Glomerular visceral epithelial cell (primary cell): Measurements from ENCODE around the gene AFG1L.
"Not testable (repeated sequence)": the region's sequence is repeated elsewhere in the genome, so short reads cannot be mapped to it uniquely, and the experiment has no call there.

Source experiments
- DNase-seq: peaks from one replicate; pipeline ENCODE4 v3.0.0-alpha.2; 2016; ENCODE audit errors: extremely low spot score

The AFG1L gene

GRCh38 chr6:108294727-108295625 is at the start of gene AFG1L:
TSS of gene AFG1L (plus strand) at chr6:108295054. CDS start at chr6:108295080, 26 bp downstream.
- peak; percentile 87 for DNase-seq

- DNase-seq, result not testable (repeated sequence)
These were observed 49.8 kb upstream of the AFG1L start for GRCh38 chr6:108245095-108245494.

- no peak for DNase-seq
These were observed 46.8 kb upstream of the AFG1L start for GRCh38 chr6:108247965-108248536.

GRCh38 chr6:108250240-108250866 is 44.5 kb upstream of the AFG1L start:
- no peak for DNase-seq

- no peak for DNase-seq
These were observed 43.6 kb upstream of the AFG1L start for GRCh38 chr6:108251252-108251651.

GRCh38 chr6:108252055-108252454 is 42.8 kb upstream of the AFG1L start:
- DNase-seq, result no peak

- no peak for DNase-seq
These were observed 41.6 kb upstream of the AFG1L start for GRCh38 chr6:108253241-108253640.

DNA sequence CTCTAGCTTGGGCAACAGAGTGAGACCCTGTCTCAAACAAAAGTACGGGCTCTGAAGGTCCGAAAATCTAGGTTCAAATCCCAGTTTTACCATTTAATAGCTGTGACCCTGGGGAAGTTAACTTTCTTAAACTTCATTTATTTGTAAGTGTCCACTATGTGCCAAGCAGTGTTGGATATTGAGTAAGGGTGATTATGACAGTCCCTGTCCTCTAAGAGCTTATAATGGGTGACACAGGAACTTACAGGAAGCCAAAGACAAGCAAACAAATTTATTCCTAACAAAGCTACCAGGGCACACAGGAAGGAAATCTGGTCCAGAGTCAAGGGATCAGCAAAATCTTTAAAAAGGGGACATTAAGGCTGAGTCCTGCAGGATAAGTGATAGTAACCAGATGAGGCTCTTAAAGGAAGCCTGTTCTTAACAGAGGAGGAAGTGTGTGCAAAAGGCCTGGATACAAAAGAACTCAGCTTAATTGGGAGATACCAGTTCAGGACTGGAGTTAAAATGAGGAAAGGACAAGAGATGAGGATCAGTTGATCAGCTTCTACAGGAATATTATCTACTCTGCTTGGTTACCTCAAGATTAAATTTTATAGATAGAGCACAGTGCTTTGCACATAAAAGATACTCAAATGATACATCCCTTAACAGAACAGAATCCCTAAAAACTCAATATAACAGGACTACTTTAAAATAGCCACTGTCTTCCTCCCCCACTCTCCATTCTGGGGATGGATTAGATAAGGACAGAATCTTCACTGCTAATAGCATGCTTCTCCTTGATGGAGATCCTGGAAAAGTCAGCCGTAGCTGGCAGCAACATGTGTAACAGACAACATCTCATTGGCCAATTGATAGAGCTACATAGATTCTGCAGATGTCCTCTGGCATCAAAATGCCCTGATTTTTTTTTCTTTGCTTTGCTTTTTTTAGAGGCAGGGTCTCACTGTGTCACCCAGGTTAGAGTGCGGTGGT is 40.1 kb upstream of the AFG1L start:
- DNase-seq, result no peak

- DNase-seq, result peak; percentile 47
These were observed 34.6 kb upstream of the AFG1L start for GRCh38 chr6:108260126-108260808.

- DNase-seq, result peak; percentile 98
These were observed 33.9 kb upstream of the AFG1L start, which contains the start of gene SNX3 for GRCh38 chr6:108260809-108261569. TSS of gene SNX3 (minus strand) at chr6:108261040. CDS start at chr6:108260921, 119 bp downstream.

GRCh38 chr6:108263371-108263770 is 31.5 kb upstream of the AFG1L start:
- DNase-seq, result no peak

DNA sequence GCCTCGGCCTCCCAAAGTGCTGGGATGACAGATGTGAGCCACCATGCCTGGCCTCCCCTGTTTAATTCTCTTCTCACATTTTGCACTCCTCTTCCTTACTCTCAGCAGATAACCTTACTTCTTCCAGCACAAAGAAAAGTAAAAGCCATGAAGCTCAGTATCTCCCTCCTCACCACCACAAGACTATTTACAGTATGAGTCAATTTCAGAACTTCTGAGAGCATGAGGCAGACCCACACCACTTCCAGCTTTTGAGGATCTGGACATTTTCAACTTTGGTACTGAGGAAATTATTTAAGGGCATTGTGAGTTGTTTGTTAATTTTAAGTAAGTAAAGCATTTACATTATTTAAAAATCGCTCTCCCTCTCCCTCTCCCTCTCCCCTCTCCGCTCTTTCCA is 26.0 kb upstream of the AFG1L start:
- no peak for DNase-seq

- DNase-seq, result not testable (repeated sequence)
These were observed 24.9 kb upstream of the AFG1L start for GRCh38 chr6:108269955-108270354.

DNA sequence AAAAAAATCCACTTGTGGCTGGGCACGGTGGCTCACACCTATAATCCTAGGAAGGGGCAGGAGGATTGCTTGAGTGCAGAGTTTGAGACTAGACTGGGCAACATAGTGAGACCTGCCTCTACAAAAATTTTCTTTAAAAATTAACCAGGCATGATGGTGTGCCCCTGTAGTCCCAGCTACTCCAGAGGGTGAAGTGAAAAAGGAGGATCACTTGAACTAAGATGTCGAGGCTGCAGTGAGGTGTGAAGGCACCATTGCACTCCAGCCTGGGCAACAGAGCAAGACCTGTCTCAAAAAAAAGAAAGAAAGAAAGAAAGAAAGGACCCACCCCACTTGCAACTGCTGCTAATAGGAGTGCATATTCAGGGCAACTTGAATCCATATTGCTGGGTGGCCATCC is 20.3 kb upstream of the AFG1L start:
- DNase-seq, result no peak

GRCh38 chr6:108275976-108276375 is 18.9 kb upstream of the AFG1L start:
- DNase-seq, result no peak

DNA sequence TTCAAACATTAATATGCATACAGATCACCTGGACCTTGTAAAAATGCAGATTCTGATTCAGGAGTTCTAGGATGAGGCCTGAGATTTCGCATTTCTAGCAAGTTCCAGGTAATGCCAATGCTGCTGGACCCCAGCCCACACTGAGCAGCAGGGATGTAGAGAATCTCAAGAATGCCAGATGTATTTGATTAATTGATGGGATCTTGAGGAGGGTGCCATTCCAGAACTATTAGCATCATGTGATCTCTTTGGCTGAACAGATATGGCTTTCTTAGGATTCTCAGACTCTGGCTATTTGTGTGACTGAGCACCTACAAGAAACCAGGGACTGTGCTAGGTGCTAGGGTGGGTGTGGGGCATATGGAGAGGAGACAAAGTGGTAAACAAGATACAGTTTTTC is 17.6 kb upstream of the AFG1L start:
- no peak for DNase-seq

GRCh38 chr6:108277831-108278230 is 17.0 kb upstream of the AFG1L start:
- DNase-seq, result no peak

- DNase-seq, result no peak
These were observed 9.5 kb upstream of the AFG1L start for GRCh38 chr6:108285381-108285780.

DNA sequence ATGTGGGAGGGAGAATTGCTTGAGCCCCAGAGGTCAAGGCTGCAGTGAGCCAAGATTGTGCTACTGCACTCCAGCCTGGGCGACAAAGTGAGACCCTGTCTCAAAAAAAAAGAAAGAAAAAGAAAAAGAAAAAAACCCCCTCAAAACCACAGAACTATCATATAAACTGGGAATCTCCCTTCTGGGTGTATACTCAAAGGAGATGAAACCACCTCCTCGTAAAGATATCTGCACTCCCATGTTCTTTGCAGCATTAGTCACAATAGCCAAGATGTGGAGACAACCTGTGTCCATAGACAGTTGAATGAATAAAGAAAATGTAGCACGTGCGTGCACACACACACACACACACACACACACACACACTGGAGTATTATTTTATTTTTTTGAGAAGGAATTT is 8.5 kb upstream of the AFG1L start:
- no peak for DNase-seq

DNA sequence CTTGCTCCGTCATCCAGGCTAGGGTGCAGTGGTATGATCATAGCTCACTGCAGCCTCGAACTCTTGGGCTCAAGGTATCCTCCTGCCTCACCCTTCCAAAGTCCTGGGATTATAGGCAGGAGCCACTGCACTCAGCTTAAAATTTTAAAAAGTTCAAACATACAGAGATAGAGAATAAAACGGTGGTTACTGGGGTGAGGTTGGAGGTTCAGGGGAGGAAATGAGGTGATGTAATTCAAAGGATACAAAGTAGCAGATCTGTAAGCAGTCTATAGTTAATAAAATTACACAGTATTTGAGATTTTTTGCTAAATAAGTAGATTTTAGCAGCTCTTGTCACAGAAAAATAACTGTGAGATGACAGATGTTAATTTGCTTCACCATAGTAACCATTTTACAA is 7.5 kb upstream of the AFG1L start:
- DNase-seq, result no peak
